ENCODE measurements around the gene TRIM67.
"Not testable (repeated sequence)": the region's sequence is repeated elsewhere in the genome, so short reads cannot be mapped to it uniquely, and the experiment has no call there.

The TRIM67 gene

DNA sequence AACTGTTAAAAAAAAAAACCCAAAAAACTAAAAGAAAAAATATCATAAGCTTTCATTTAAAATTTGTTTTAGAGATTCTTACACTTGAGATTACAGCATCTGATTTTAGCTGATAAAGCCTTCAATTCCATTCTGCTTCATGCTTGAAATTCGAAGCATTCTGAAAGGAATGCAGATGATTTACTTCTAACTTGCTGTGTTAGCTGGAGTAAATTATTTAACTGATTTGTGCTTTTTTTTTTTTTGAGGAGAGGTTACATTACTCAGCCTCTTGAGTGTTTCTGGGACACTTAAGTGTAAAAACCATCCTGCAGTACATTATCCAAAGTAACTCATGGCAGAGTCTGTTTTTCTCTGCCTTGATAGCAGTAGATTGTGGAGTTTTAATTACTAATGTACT, 4.5 kb upstream of the TRIM67 start:
- CTCF ChIA-PET, result interaction anchor here (0.6 kb wide), 1 partner anchor 15 kb away, joined by 3 read pairs; no protein-coding TSS in a partner anchor
- POLR2A ChIA-PET, result no interaction called here
- TF ChIP-seq, protein P1, sequence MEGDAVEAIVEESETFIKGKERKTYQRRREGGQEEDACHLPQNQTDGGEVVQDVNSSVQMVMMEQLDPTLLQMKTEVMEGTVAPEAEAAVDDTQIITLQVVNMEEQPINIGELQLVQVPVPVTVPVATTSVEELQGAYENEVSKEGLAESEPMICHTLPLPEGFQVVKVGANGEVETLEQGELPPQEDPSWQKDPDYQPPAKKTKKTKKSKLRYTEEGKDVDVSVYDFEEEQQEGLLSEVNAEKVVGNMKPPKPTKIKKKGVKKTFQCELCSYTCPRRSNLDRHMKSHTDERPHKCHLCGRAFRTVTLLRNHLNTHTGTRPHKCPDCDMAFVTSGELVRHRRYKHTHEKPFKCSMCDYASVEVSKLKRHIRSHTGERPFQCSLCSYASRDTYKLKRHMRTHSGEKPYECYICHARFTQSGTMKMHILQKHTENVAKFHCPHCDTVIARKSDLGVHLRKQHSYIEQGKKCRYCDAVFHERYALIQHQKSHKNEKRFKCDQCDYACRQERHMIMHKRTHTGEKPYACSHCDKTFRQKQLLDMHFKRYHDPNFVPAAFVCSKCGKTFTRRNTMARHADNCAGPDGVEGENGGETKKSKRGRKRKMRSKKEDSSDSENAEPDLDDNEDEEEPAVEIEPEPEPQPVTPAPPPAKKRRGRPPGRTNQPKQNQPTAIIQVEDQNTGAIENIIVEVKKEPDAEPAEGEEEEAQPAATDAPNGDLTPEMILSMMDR (IDR thresholded peaks at IDR 0.05; ENCODE audit: control extremely low read depth, extremely low read depth, low read depth, missing control alignments), result no peak
- no peak for DNase-seq (ENCODE audit: extremely low spot score)

DNA sequence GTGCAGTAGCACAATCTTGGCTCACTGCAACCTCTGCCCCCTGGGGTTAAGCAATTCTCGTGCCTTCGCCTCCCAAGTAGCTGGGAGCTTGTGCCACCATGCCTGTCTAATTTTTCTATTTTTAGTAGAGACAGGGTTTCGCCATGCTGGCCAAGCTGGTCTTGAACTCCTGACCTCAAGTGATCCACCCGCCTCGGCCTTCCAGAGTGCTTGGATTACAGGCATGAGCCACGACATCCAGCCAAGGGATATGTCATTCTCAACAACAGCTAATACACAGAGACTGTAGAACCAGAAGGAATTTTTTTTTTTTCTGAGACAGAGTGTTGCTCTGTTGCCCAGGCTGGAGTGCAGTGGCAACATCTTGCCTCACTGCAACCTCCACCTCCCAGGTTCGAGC, 3.7 kb upstream of the TRIM67 start:
- POLR2A ChIA-PET; CTCF ChIA-PET; DNase-seq (ENCODE audit: extremely low spot score): not testable (repeated sequence)

GRCh38 chr1:231159202-231159962, 2.5 kb upstream of the TRIM67 start:
- DNase-seq (ENCODE audit: extremely low spot score), result no peak
- TF ChIP-seq, protein P1 (IDR thresholded peaks at IDR 0.05; ENCODE audit: control extremely low read depth, extremely low read depth, low read depth, missing control alignments), result no peak
- POLR2A ChIA-PET, result no interaction called here
- CTCF ChIA-PET, result no interaction called here

- POLR2A ChIA-PET, result no interaction called here
- no peak for DNase-seq (ENCODE audit: extremely low spot score)
- TF ChIP-seq, protein P1 (IDR thresholded peaks at IDR 0.05; ENCODE audit: control extremely low read depth, extremely low read depth, low read depth, missing control alignments), result no peak
- CTCF ChIA-PET, result no interaction called here
Observed at GRCh38 chr1:231159963-231160761, 1.7 kb upstream of the TRIM67 start.

DNA sequence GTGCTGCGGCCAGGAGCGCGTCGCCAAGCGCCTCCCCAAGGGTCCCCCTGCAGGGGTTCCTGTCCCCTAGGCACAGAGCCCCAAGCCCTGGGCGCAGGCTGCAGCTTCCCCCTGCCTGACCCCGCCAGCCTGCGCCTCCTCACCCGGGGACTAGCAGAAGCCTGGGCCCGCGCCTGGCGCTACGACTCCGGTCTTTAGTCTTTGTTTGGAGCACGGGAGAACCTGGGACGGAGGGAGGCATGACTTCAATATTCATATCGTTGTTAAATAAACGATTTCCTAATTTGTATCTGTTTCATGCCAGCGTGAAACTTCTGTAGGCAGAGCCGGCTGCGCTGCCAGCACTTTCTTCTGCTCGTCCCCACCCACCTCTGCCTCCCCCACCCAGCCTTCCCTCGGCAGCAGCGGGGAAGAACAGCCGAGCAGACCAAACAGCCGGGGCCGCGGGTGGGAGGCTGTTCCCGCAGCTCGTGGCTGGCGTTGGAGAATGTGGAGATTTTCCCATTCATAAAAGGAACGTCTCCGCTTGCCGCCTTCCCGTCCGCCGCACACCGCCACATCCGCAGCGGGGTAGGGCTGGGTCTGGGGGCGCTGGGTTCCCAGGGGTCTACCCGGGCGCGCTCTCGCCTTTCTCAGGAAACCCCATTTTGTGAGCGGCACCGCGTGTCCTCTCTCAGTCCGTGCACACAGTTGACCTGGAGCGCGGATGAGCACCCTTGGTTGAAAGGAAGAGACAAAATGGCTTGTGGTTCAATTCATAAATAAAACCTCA, 777 bp upstream of the TRIM67 start:
- POLR2A ChIA-PET, result no interaction called here
- CTCF ChIA-PET, result no interaction called here
- DNase-seq (ENCODE audit: extremely low spot score), result no peak
- TF ChIP-seq, protein P1 (IDR thresholded peaks at IDR 0.05; ENCODE audit: control extremely low read depth, extremely low read depth, low read depth, missing control alignments), result no peak

- peak; percentile 70 for DNase-seq (ENCODE audit: extremely low spot score)
- CTCF ChIA-PET, result no interaction called here
- TF ChIP-seq, protein P1 (IDR thresholded peaks at IDR 0.05; ENCODE audit: control extremely low read depth, extremely low read depth, low read depth, missing control alignments), result no peak
- POLR2A ChIA-PET, result no interaction called here
Observed at GRCh38 chr1:231162297-231162969, 575 bp downstream of the TRIM67 start.

Measured in GM10248 (cell line).